Measurements from ENCODE around the gene DPP4. TPM values are rescaled to one million over a fixed set of nuclear protein-coding genes. Genes with fewer than 3 reads are reported as not detected.

The DPP4 gene
- total and polyA plus RNA-seq, 2 of the 13 experiments (the other 11 are each of a cell fraction or from before 2014, with no cell fraction given), result 39.4 to 109 TPM

GRCh38 chr2:162073888-162074631 lies at the start of gene DPP4 (continued):
- TF ChIP-seq, protein P1, sequence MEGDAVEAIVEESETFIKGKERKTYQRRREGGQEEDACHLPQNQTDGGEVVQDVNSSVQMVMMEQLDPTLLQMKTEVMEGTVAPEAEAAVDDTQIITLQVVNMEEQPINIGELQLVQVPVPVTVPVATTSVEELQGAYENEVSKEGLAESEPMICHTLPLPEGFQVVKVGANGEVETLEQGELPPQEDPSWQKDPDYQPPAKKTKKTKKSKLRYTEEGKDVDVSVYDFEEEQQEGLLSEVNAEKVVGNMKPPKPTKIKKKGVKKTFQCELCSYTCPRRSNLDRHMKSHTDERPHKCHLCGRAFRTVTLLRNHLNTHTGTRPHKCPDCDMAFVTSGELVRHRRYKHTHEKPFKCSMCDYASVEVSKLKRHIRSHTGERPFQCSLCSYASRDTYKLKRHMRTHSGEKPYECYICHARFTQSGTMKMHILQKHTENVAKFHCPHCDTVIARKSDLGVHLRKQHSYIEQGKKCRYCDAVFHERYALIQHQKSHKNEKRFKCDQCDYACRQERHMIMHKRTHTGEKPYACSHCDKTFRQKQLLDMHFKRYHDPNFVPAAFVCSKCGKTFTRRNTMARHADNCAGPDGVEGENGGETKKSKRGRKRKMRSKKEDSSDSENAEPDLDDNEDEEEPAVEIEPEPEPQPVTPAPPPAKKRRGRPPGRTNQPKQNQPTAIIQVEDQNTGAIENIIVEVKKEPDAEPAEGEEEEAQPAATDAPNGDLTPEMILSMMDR (CRISPR knock-in tag; IDR thresholded peaks at IDR 0.05), result peak; percentile 25; the same call in 1 of the 2 replicates
- TF ChIP-seq POLR2AphosphoS5 (IDR thresholded peaks at IDR 0.05; ENCODE audit: low read depth, low read length) (peak; percentile 49; the same call in 1 of the 2 replicates), MAX (IDR thresholded peaks at IDR 0.05) (peak; percentile 79), GLI4 (CRISPR knock-in tag; IDR thresholded peaks at IDR 0.05; ENCODE audit: borderline replicate concordance) (0 out of 2 replicates have a peak, but pooled peaks have one; percentile 5), TEAD3 (CRISPR knock-in tag; optimal IDR thresholded peaks at IDR 0.05; ENCODE audit: borderline replicate concordance) (peak; percentile 23), KAT7 (CRISPR knock-in tag; IDR thresholded peaks at IDR 0.05; ENCODE audit: borderline replicate concordance) (peak; percentile 67; the same call in 1 of the 2 replicates), MYC (CRISPR knock-in tag; IDR thresholded peaks at IDR 0.05; ENCODE audit: borderline replicate concordance) (peak; percentile 43; the same call in 1 of the 2 replicates), ZNF34 (CRISPR knock-in tag; IDR thresholded peaks at IDR 0.05; ENCODE audit: borderline replicate concordance) (peak; percentile 95; the same call in 1 of the 2 replicates), ZNF768 (CRISPR knock-in tag; IDR thresholded peaks at IDR 0.05) (peak; percentile 99), TFAP4 (IDR thresholded peaks at IDR 0.05; ENCODE audit: borderline replicate concordance, low read depth) (peak; percentile 28; the same call in 1 of the 2 replicates), ZNF3 (CRISPR knock-in tag; IDR thresholded peaks at IDR 0.05) (no peak), GTF3A (CRISPR knock-in tag; conservative IDR thresholded peaks at IDR 0.05) (peak; percentile 20; the same call in 1 of the 2 replicates), LCORL (IDR thresholded peaks at IDR 0.05) (no peak), LCORL (CRISPR knock-in tag; IDR thresholded peaks at IDR 0.05) (peak; percentile 82; the same call in 1 of the 2 replicates), ZNF484 (CRISPR knock-in tag; IDR thresholded peaks at IDR 0.05; ENCODE audit: borderline replicate concordance, low read depth) (0 out of 2 replicates have a peak, but pooled peaks have one; percentile 11), ATF6 (CRISPR knock-in tag; conservative IDR thresholded peaks at IDR 0.05) (no peak), ZNF563 (CRISPR knock-in tag; IDR thresholded peaks at IDR 0.05) (peak; percentile 95), ZNF790 (CRISPR knock-in tag; IDR thresholded peaks at IDR 0.05; ENCODE audit: borderline replicate concordance) (peak; percentile 39; the same call in 1 of the 2 replicates), ZNF747 (CRISPR knock-in tag; IDR thresholded peaks at IDR 0.05; ENCODE audit: borderline replicate concordance) (no peak; the same call in 1 of the 2 replicates), ZNF556 (CRISPR knock-in tag; IDR thresholded peaks at IDR 0.05; ENCODE audit: borderline replicate concordance) (peak; percentile 95; the same call in 1 of the 2 replicates), ZNF44 (CRISPR knock-in tag; IDR thresholded peaks at IDR 0.05) (no peak), ZNF709 (CRISPR knock-in tag; IDR thresholded peaks at IDR 0.05) (peak; percentile 93)
